Measurements from ENCODE around the gene ERBIN. TPM values are rescaled to one million over a fixed set of nuclear protein-coding genes. Genes with fewer than 3 reads are reported as not detected.
"Not testable (repeated sequence)": the region's sequence is repeated elsewhere in the genome, so short reads cannot be mapped to it uniquely, and the experiment has no call there.

ERBIN gene
- total and polyA plus RNA-seq, 2 of the 8 experiments (the other 6 are each of a cell fraction or from before 2014, with no cell fraction given), result 7.7 to 33.2 TPM

DNA sequence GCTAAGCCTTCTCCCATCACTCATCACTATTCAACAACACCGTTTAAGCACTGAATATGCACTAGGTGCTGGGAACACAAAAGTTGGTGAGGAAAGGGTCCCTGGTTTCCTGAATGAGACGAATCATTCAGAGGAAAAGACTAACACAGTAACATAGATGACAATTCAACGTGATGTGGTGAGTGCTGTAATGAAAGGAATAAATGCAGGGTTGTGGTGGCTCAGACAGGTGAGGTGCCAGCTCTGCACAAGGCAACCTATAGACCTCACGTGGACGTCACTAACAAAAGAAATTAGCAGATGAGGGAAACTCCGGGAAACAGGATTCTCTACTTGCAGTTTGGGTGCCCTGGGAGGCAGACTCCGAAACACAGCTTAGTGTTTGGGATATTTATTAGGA lies 40.0 kb upstream of the ERBIN start (continued):
- TF ChIP-seq NRF1 (IDR thresholded peaks at IDR 0.05; ENCODE audit: low read depth, low read length), result no peak
- TF ChIP-seq POU5F1 (IDR thresholded peaks at IDR 0.05; ENCODE audit: low read depth, low read length), result no peak
- no peak for TF ChIP-seq CEBPB (IDR thresholded peaks at IDR 0.05; ENCODE audit: low read depth, low read length)

DNA sequence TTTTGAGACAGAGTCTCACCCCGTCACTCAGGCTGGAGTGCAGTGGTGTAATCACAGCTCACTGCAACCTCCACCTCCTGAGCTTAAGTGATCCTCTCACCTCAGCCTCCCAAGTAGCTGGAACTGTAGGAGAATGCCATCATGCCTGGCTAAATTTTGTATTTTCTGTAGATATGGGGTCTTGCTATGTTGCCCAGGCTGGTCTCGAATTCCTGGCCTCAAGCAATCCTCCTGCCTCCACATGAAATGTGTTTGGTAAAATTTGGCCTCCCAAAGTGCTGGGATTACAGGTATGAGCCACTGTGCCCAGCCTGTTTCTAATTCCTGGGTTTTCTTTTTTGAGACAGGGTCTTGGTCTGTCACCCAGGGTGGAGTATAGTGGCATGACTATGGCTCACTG lies 34.4 kb upstream of the ERBIN start:
- H4K20me1 ChIP-seq (replicated peaks in 1 of 2; ENCODE audit: control insufficient read depth in 1 of 2, insufficient read depth in 2 of 2, low read length in 2 of 2); H3K27ac ChIP-seq (ENCODE audit: low read depth, low read length); H3K9me3 ChIP-seq (ENCODE audit: insufficient read depth in 2 of 2, low read depth in 1 of 2, low read length in 1 of 2); DNase-seq (ENCODE audit: low read depth in 1 of 2, low spot score in 2 of 2); H4K5ac ChIP-seq (ENCODE audit: insufficient read length, low read depth, low read length); H2AK5ac ChIP-seq (ENCODE audit: low read depth, low read length); H3K18ac ChIP-seq (ENCODE audit: extremely low read depth, low read length); H3K4me2 ChIP-seq (ENCODE audit: insufficient read depth in 1 of 2, low read depth in 2 of 2, low read length in 2 of 2); H3K79me2 ChIP-seq (ENCODE audit: control insufficient read depth in 1 of 2, insufficient read depth in 2 of 2, low read length in 2 of 2); H4K8ac ChIP-seq (ENCODE audit: extremely low read depth, insufficient read depth, low read length); H3K23ac ChIP-seq (ENCODE audit: insufficient read length); FAIRE-seq; H3K27me3 ChIP-seq (replicated peaks in 1 of 4; ENCODE audit: control insufficient read depth in 3 of 4, extremely low read depth in 1 of 4, insufficient read depth in 3 of 4, low read length in 3 of 4); H2BK20ac ChIP-seq (ENCODE audit: low read length); H2BK5ac ChIP-seq (ENCODE audit: low read depth, low read length); H2BK120ac ChIP-seq (replicated peaks; ENCODE audit: low read depth, low read length); H3K56ac ChIP-seq (replicated peaks; ENCODE audit: insufficient read length, low read depth, low read length); H2BK15ac ChIP-seq (ENCODE audit: low read length); H3K4me1 ChIP-seq (replicated peaks in 1 of 4; ENCODE audit: control insufficient read depth in 3 of 4, insufficient read depth in 4 of 4, low read length in 3 of 4); H2AFZ ChIP-seq (ENCODE audit: low read length); H3K23me2 ChIP-seq (ENCODE audit: low read depth, low read length); H3K4me3 ChIP-seq (ENCODE audit: extremely low read depth in 1 of 4, insufficient read depth in 2 of 4, low read depth in 3 of 4, low read length in 4 of 4); H3K36me3 ChIP-seq (ENCODE audit: control insufficient read depth in 2 of 4, insufficient read depth in 4 of 4, low read length in 3 of 4); H2BK12ac ChIP-seq (ENCODE audit: low read depth, low read length); H4K91ac ChIP-seq (replicated peaks; ENCODE audit: insufficient read length, low read length); H3K79me1 ChIP-seq (ENCODE audit: low read depth, low read length); H3K14ac ChIP-seq (ENCODE audit: insufficient read length); POLR2A ChIA-PET (ENCODE audit: partially characterized antibody); H3K9ac ChIP-seq (replicated peaks in 1 of 4; ENCODE audit: extremely low read depth in 1 of 4, low read depth in 3 of 4, low read length in 3 of 4); H3K4ac ChIP-seq (replicated peaks; ENCODE audit: insufficient read length, low read depth, low read length): not testable (repeated sequence)
- CTCF ChIA-PET (ENCODE audit: partially characterized antibody), result interaction anchor here (0.6 kb wide), 1 partner anchor 66 kb away, joined by 3 read pairs; no protein-coding TSS in a partner anchor
- 60% methylated on average over 1 of the region's 2 CpGs; no CpG with 5 or more reads in 1 of the 2 experiments for WGBS, 2 experiments (ENCODE audit: extremely low coverage in 1 of 2, insufficient coverage in 1 of 2, insufficient read length in 1 of 2, insufficient replicate concordance in 2 of 2, low coverage in 1 of 2, low lambda C conversion rate in 2 of 2, missing lambda C conversion rate in 1 of 2)
